ENCODE data around the gene CIDEC.

GRCh38 chr3:9875448-9875847 is 4.6 kb downstream of the CIDEC start:
- TF ChIP-seq CTCF (conservative IDR thresholded peaks at IDR 0.05; ENCODE audit: low read length), result no peak
- no peak for TF ChIP-seq EZH2phosphoT487 (IDR thresholded peaks at IDR 0.05; ENCODE audit: borderline replicate concordance, low read depth, low read length)

Data from OCI-LY7 (cell line).